C4-2B (cell line): Measurements from ENCODE around the gene ARHGAP26.

Experiments
- ZFX ChIP-seq: fragments of 450-650 bp; IDR thresholded peaks from 2 replicates; pipeline ENCODE4 v1.6.1; 2017
- TF ChIP-seq, protein P1 (sequence below): fragments of 450-650 bp; conservative IDR thresholded peaks from 2 replicates; pipeline ENCODE4 v1.5.1; 2017; ENCODE audit warnings: mild to moderate bottlenecking

DNA sequence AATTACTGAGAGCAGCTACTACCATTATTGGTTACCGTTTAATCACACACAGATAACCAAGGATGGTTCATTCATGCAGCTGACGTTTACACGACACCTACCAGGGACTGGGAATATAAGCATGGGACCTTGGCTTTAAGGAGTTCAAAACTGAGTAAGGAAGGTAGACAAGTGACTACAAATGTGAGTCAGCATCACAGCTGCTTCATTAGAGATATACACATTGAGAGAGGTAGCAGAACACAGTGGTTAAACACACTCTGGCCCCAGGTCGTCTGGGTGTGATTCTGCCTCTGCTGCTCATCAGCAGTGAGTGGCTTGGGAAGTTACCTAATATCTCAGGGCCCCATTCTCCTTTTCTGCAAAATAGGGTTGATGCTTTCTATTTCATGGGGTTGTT, 364.7 kb downstream of the ARHGAP26 start:
- TF ChIP-seq, protein P1, sequence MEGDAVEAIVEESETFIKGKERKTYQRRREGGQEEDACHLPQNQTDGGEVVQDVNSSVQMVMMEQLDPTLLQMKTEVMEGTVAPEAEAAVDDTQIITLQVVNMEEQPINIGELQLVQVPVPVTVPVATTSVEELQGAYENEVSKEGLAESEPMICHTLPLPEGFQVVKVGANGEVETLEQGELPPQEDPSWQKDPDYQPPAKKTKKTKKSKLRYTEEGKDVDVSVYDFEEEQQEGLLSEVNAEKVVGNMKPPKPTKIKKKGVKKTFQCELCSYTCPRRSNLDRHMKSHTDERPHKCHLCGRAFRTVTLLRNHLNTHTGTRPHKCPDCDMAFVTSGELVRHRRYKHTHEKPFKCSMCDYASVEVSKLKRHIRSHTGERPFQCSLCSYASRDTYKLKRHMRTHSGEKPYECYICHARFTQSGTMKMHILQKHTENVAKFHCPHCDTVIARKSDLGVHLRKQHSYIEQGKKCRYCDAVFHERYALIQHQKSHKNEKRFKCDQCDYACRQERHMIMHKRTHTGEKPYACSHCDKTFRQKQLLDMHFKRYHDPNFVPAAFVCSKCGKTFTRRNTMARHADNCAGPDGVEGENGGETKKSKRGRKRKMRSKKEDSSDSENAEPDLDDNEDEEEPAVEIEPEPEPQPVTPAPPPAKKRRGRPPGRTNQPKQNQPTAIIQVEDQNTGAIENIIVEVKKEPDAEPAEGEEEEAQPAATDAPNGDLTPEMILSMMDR, result no peak
- TF ChIP-seq ZFX, result no peak
